EL (cell line): ENCODE data around the gene SLC25A45.

Experiments
- DNase-seq: peaks from one replicate; pipeline ENCODE4 v3.0.0-alpha.2; 2016

The SLC25A45 gene

GRCh38 chr11:65384301-65384889 is 1.9 kb upstream of the SLC25A45 start:
- peak; percentile 55 for DNase-seq

- DNase-seq: no peak
Observed at GRCh38 chr11:65383778-65384177, 1.3 kb upstream of the SLC25A45 start.

GRCh38 chr11:65382804-65383368 is 440 bp upstream of the SLC25A45 start:
- DNase-seq: no peak

- peak; percentile 57 for DNase-seq
Observed at GRCh38 chr11:65381716-65382032, 772 bp downstream of the SLC25A45 start.

GRCh38 chr11:65380460-65381119 is 1.9 kb downstream of the SLC25A45 start:
- no peak for DNase-seq

- DNase-seq: no peak
Observed at GRCh38 chr11:65379698-65380459, 2.6 kb downstream of the SLC25A45 start.

GRCh38 chr11:65378928-65379638 is 3.4 kb downstream of the SLC25A45 start:
- DNase-seq: no peak

GRCh38 chr11:65378208-65378927 is 4.1 kb downstream of the SLC25A45 start:
- no peak for DNase-seq

- no peak for DNase-seq
Observed at GRCh38 chr11:65377777-65378176, 4.7 kb downstream of the SLC25A45 start.

- DNase-seq: no peak
Observed at GRCh38 chr11:65377036-65377435, 5.4 kb downstream of the SLC25A45 start.

- DNase-seq: no peak
Observed at GRCh38 chr11:65376138-65376713, 6.2 kb downstream of the SLC25A45 start.

- no peak for DNase-seq
Observed at GRCh38 chr11:65375012-65375411, 7.4 kb downstream of the SLC25A45 start.

- DNase-seq: no peak
Observed at GRCh38 chr11:65373839-65374580, 8.4 kb downstream of the SLC25A45 start.

GRCh38 chr11:65370659-65371049 is 11.8 kb downstream of the SLC25A45 start:
- no peak for DNase-seq

GRCh38 chr11:65366340-65366773 is 16.1 kb downstream of the SLC25A45 start:
- peak; percentile 80 for DNase-seq

GRCh38 chr11:65363770-65364169 is 18.7 kb downstream of the SLC25A45 start:
- no peak for DNase-seq

GRCh38 chr11:65362966-65363365 is 19.5 kb downstream of the SLC25A45 start:
- no peak for DNase-seq

GRCh38 chr11:65362320-65362931 is 20.0 kb downstream of the SLC25A45 start:
- DNase-seq: no peak

- DNase-seq: no peak
Observed at GRCh38 chr11:65357856-65358356, 24.5 kb downstream of the SLC25A45 start.

GRCh38 chr11:65356394-65356972 is 26.0 kb downstream of the SLC25A45 start:
- no peak for DNase-seq
